Measurements from ENCODE around the gene WDR48. TPM values are rescaled to one million over a fixed set of nuclear protein-coding genes. Genes with fewer than 3 reads are reported as not detected.

The WDR48 gene
- total and polyA plus RNA-seq, 9 of the 15 experiments (the other 6 are each of a cell fraction or from before 2014, with no cell fraction given): 26.6 to 70.6 (median 48.0) TPM

DNA sequence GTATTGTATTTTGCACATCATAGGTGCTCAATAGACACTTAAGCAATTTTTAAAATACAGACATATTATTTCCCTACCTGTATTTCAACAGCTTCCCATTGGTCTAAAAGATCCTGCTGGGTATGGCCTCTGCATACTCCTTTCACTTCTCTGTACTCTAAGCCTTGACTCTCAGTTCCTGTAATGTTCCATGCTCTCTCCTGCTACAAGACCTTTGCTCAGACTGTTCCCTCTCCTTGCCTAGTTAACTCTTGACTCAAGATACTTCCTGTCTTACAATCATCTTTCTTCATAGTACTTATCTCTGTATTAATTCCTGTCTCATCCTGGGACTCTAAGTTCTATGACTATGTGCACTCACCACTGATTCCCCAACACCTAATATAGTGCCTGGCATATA is 1.8 kb upstream of the WDR48 start:
- BruUV-seq (replicated peaks): no TSS peak

More for the DNA sequence above, 1.8 kb upstream of the WDR48 start:
- no peaks in the 10 kb centered on the region for H4K20me1 ChIP-seq (replicated peaks; ENCODE audit: control insufficient read depth, insufficient read depth, low read length)
- no peaks in the 10 kb centered on the region for H3K9me1 ChIP-seq (ENCODE audit: control insufficient read depth, insufficient read depth, low read length)
- intact Hi-C loops (cut with micrococcal nuclease): no loop called here
- no peaks in the 10 kb centered on the region for H3K27me3 ChIP-seq (ENCODE audit: control insufficient read depth in 2 of 2, insufficient read depth in 2 of 2, low read length in 2 of 2)
- peaks cover 3% of the 10 kb centered on the region; the same call in 1 of the 2 replicates for H3K9me3 ChIP-seq (replicated peaks; ENCODE audit: control insufficient read depth, insufficient read depth, low read depth, low read length)
- no peak overlapping the region for H3K9ac ChIP-seq (ENCODE audit: insufficient read depth in 1 of 2, low read depth in 2 of 2, low read length in 2 of 2)
- H3K4me2 ChIP-seq (ENCODE audit: insufficient read depth, low read length): no peak overlapping the region
- no peak overlapping the region for H3K4me3 ChIP-seq
- H3K4me1 ChIP-seq (replicated peaks in 1 of 2; ENCODE audit: control insufficient read depth in 2 of 2, insufficient read depth in 2 of 2, low read length in 2 of 2): peaks cover 5 to 9% of the 10 kb centered on the region in 2 experiments; a peak in 4 of 5 replicates
- TF ChIP-seq KAT8 (IDR thresholded peaks at IDR 0.05; ENCODE audit: low read depth): no peak
- no peak for TF ChIP-seq NFATC3 (IDR thresholded peaks at IDR 0.05)
- TF ChIP-seq SOX6 (IDR thresholded peaks at IDR 0.05): no peak
- TF ChIP-seq THRA (IDR thresholded peaks at IDR 0.05): no peak
- no peak for TF ChIP-seq MEF2A (IDR thresholded peaks at IDR 0.05; ENCODE audit: control insufficient read depth, low read depth, low read length)
- TF ChIP-seq ETV5 (CRISPR knock-in tag; IDR thresholded peaks at IDR 0.05; ENCODE audit: low read depth): no peak
- no peak for TF ChIP-seq TRIM24 (IDR thresholded peaks at IDR 0.05)
- no peak for TF ChIP-seq ZSCAN29 (IDR thresholded peaks at IDR 0.05)
- TF ChIP-seq MCM2 (IDR thresholded peaks at IDR 0.05; ENCODE audit: low read depth): no peak
- no peak for TF ChIP-seq PML (IDR thresholded peaks at IDR 0.05; ENCODE audit: low read length)
- no peak for TF ChIP-seq SMARCE1 (IDR thresholded peaks at IDR 0.05)
- TF ChIP-seq CAMTA2 (CRISPR knock-in tag; conservative IDR thresholded peaks at IDR 0.05): no peak
- TF ChIP-seq ZNF717 (CRISPR knock-in tag; IDR thresholded peaks at IDR 0.05): no peak
- in situ Hi-C loops (cut with MboI): no loop called here
- CTCF ChIA-PET (ENCODE audit: low intra/inter-chr PET ratio): no interaction called here
- H2AFZ ChIP-seq (ENCODE audit: low read depth, low read length): no peak overlapping the region
- POLR2A ChIA-PET: interaction anchor here (0.6 to 1.0 kb wide), 2 partner anchors 47 to 89 kb away, joined by 3 read pairs; no protein-coding TSS in a partner anchor
- H3K27ac ChIP-seq (ENCODE audit: extremely low read depth, low read depth, low read length): no peak overlapping the region
- no peak for FAIRE-seq
- no peak for DNase-seq (ENCODE audit: extremely low read depth in 1 of 4, low spot score in 3 of 4)
- ATAC-seq: no peak
- H3K36me3 ChIP-seq (ENCODE audit: control insufficient read depth, insufficient read depth, low read length): no peaks in the 10 kb centered on the region
- H3K79me2 ChIP-seq (ENCODE audit: control insufficient read depth, insufficient read depth, low read length): peaks cover 31% of the 10 kb centered on the region
